ENCODE measurements around the gene POT1. TPM values are rescaled to one million over a fixed set of nuclear protein-coding genes. Genes with fewer than 3 reads are reported as not detected.

Gene POT1
- total RNA-seq, 1 experiment from 2014 or later: 20.2 TPM

DNA sequence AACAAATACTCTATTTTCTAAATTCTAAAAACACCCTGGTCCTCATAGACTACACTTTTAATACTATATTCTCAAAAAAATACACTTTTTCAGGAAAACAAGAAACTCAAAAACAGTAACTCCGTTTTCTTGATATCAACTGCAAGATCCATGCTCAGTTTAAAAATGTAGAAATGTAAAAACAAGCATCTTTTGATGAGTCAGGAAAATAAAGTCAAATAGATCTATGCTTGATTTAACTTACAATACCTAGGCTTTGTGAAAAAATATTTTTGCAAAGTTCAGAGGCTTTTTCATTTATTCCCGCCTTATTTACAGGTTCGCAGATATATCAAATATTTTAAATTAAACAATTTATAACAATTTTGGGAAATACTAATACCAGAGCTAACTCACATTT is 33.6 kb downstream of the POT1 start:
- ATAC-seq: no peak

DNA sequence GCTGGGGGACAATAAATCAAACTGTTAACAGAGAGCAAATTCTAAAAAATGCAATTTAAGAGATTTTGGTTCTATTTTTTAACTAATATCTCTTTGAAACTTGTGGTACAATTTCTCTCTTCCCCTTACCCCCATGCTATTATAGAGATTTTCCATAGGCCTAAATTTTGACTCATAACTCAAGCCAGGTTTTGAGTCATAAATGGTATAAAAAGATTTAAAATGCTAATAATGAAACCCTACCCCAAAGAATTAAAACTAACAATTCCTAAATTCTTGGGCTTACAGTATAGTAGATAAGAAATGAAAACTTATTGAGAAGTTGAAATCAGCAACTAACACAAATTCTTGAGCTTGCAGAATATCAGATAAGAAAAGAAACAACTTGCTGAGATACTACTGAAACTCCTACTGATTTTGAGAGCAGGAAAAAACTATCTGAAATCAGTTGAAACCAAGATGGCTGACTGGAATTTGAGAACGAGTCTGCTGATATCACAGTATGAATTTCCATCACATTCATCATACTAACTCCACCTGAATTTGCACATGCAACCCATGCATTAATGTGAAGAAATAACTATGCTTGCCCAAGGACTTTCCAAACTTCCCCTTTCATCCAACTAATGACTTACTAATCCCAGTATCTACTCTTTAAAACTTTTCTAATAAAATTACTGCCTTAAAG is 36.3 kb downstream of the POT1 start:
- no peak overlapping the region for H3K4me3 Mint-ChIP-seq
- TF ChIP-seq ZNF416 (CRISPR knock-in tag; IDR thresholded peaks at IDR 0.05) (no peak), RORB (CRISPR knock-in tag; IDR thresholded peaks at IDR 0.05) (no peak), GRHL2 (CRISPR knock-in tag; IDR thresholded peaks at IDR 0.05; ENCODE audit: insufficient replicate concordance, severe bottlenecking) (no peak), ZBTB21 (CRISPR knock-in tag; IDR thresholded peaks at IDR 0.05; ENCODE audit: borderline replicate concordance) (no peak), ETV6 (CRISPR knock-in tag; IDR thresholded peaks at IDR 0.05) (no peak)
- TF ChIP-seq, protein P1, sequence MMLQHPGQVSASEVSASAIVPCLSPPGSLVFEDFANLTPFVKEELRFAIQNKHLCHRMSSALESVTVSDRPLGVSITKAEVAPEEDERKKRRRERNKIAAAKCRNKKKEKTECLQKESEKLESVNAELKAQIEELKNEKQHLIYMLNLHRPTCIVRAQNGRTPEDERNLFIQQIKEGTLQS (CRISPR knock-in tag; conservative IDR thresholded peaks at IDR 0.05): no peak
- POLR2A ChIA-PET: no interaction called here
- H3K36me3 Mint-ChIP-seq: peaks cover 16% of the 10 kb centered on the region; the same call in 1 of the 2 replicates
- no peaks in the 10 kb centered on the region for H3K9me3 Mint-ChIP-seq
- CTCF ChIA-PET: no interaction called here
- ATAC-seq: no peak
- DNase-seq (ENCODE audit: low spot score): no peak
- no peak overlapping the region for H3K27ac Mint-ChIP-seq
- H3K27me3 Mint-ChIP-seq (ENCODE audit: low read depth): no peaks in the 10 kb centered on the region
- H3K4me1 Mint-ChIP-seq: no peaks in the 10 kb centered on the region

More for the DNA sequence above, 33.6 kb downstream of the POT1 start:
- no peak overlapping the region for H3K4me3 Mint-ChIP-seq
- no peaks in the 10 kb centered on the region for H3K27me3 Mint-ChIP-seq (ENCODE audit: low read depth)
- ChIA-PET CTCF (no interaction called here), POLR2A (no interaction called here)
- TF ChIP-seq ESRRA (CRISPR knock-in tag; IDR thresholded peaks at IDR 0.05; ENCODE audit: borderline replicate concordance): no peak
- TF ChIP-seq RELA (CRISPR knock-in tag; IDR thresholded peaks at IDR 0.05; ENCODE audit: borderline replicate concordance): no peak
- TF ChIP-seq JAZF1 (CRISPR knock-in tag; IDR thresholded peaks at IDR 0.05): no peak
- TF ChIP-seq, protein P2, sequence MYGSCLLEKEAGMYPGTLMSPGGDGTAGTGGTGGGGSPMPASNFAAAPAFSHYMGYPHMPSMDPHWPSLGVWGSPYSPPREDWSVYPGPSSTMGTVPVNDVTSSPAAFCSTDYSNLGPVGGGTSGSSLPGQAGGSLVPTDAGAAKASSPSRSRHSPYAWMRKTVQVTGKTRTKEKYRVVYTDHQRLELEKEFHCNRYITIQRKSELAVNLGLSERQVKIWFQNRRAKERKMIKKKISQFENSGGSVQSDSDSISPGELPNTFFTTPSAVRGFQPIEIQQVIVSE (CRISPR knock-in tag; IDR thresholded peaks at IDR 0.05; ENCODE audit: borderline replicate concordance): no peak
- TF ChIP-seq HMGA2 (CRISPR knock-in tag; IDR thresholded peaks at IDR 0.05): no peak
- TF ChIP-seq ATF1 (CRISPR knock-in tag; IDR thresholded peaks at IDR 0.05): no peak
- TF ChIP-seq ELF4 (CRISPR knock-in tag; IDR thresholded peaks at IDR 0.05; ENCODE audit: low read depth): no peak
- no peak for TF ChIP-seq ZBTB21 (CRISPR knock-in tag; IDR thresholded peaks at IDR 0.05; ENCODE audit: borderline replicate concordance)
- TF ChIP-seq JUN (CRISPR knock-in tag; IDR thresholded peaks at IDR 0.05): no peak
- TF ChIP-seq NFE2L1 (CRISPR knock-in tag; IDR thresholded peaks at IDR 0.05): no peak
- no peaks in the 10 kb centered on the region for H3K4me1 Mint-ChIP-seq
- no peak overlapping the region for H3K27ac Mint-ChIP-seq
- no peak for DNase-seq (ENCODE audit: low spot score)
- peaks cover 8% of the 10 kb centered on the region for H3K9me3 Mint-ChIP-seq
- peaks cover 11% of the 10 kb centered on the region for H3K36me3 Mint-ChIP-seq

- H3K27me3 Mint-ChIP-seq (ENCODE audit: low read depth): no peaks in the 10 kb centered on the region
- no peak overlapping the region for H3K27ac Mint-ChIP-seq
- H3K36me3 Mint-ChIP-seq: peaks cover 16% of the 10 kb centered on the region; the same call in 1 of the 2 replicates
- no peak for ATAC-seq
- ChIA-PET CTCF (no interaction called here), POLR2A (no interaction called here)
- H3K9me3 Mint-ChIP-seq: no peaks in the 10 kb centered on the region
- H3K4me3 Mint-ChIP-seq: no peak overlapping the region
- DNase-seq (ENCODE audit: low spot score): no peak
- no peaks in the 10 kb centered on the region for H3K4me1 Mint-ChIP-seq
- TF ChIP-seq JUN (CRISPR knock-in tag; IDR thresholded peaks at IDR 0.05) (no peak), MXD4 (CRISPR knock-in tag; IDR thresholded peaks at IDR 0.05; ENCODE audit: borderline replicate concordance) (no peak), JAZF1 (CRISPR knock-in tag; IDR thresholded peaks at IDR 0.05) (no peak), NFE2L1 (CRISPR knock-in tag; IDR thresholded peaks at IDR 0.05) (no peak), ETV6 (CRISPR knock-in tag; IDR thresholded peaks at IDR 0.05) (no peak), ARID4B (CRISPR knock-in tag; IDR thresholded peaks at IDR 0.05; ENCODE audit: borderline replicate concordance) (no peak), PRRX2 (CRISPR knock-in tag; IDR thresholded peaks at IDR 0.05) (no peak), ERG (CRISPR knock-in tag; IDR thresholded peaks at IDR 0.05) (no peak), E2F5 (CRISPR knock-in tag; IDR thresholded peaks at IDR 0.05) (no peak), CREB1 (CRISPR knock-in tag; IDR thresholded peaks at IDR 0.05) (no peak), SP1 (CRISPR knock-in tag; conservative IDR thresholded peaks at IDR 0.05) (no peak)
- TF ChIP-seq, protein P3, sequence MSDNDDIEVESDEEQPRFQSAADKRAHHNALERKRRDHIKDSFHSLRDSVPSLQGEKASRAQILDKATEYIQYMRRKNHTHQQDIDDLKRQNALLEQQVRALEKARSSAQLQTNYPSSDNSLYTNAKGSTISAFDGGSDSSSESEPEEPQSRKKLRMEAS (CRISPR knock-in tag; IDR thresholded peaks at IDR 0.05): no peak
- TF ChIP-seq, protein P2 (CRISPR knock-in tag; IDR thresholded peaks at IDR 0.05; ENCODE audit: borderline replicate concordance): no peak
Measured at GRCh38 chr7:124887247-124887646, 42.4 kb downstream of the POT1 start.

All from WTC11 (cell line).